HG03558 (cell line): ENCODE data around the gene RREB1.
"Not testable (repeated sequence)": the region's sequence is repeated elsewhere in the genome, so short reads cannot be mapped to it uniquely, and the experiment has no call there.

ENCODE experiments used
- ATAC-seq: cut with Tn5 transposase; IDR thresholded peaks from one replicate; pipeline ENCODE4 v1.9.1; 2021; ENCODE audit warnings: moderate number of reproducible peaks; ENCODE audit not compliant: unreplicated experiment; ENCODE audit errors: extremely low read depth

RREB1 gene

DNA sequence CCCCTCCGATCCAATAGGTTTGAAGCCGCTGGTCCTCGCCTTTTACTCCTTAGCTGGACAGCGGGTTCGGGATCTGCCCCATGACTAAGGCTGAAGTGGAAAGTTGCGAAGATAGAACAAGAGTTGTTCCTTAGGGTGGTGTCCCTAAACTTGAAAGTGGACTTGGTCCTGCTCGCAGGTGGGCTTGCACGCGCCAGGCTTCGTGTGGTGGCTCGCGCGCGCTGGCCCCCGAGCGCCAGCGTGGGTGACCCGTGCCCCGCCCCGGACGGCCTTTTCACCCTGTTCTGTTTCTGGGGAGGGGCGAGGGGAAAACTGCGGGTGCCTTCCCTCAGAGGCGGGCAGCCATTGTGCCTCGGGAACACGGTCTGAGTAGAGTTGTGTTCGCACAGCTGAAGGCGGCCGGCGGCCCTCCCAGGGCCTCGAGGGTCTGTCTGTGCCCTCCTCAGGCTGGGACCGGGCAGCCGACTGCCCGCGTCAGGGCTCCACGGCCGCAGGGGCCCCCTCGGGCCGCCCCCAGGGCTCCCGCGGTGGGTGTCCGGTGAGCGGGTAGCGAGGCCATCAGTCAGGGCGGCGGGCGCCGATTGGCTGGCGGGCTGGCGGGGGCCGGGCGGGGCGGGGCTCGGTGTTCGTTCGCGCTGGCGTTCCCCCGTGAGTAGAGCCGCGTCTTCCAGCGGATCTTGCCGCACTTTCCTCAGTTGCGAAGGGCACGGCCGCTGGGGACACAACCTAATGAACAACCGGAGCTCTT is 33.0 kb downstream of the RREB1 start:
- no peak for ATAC-seq

DNA sequence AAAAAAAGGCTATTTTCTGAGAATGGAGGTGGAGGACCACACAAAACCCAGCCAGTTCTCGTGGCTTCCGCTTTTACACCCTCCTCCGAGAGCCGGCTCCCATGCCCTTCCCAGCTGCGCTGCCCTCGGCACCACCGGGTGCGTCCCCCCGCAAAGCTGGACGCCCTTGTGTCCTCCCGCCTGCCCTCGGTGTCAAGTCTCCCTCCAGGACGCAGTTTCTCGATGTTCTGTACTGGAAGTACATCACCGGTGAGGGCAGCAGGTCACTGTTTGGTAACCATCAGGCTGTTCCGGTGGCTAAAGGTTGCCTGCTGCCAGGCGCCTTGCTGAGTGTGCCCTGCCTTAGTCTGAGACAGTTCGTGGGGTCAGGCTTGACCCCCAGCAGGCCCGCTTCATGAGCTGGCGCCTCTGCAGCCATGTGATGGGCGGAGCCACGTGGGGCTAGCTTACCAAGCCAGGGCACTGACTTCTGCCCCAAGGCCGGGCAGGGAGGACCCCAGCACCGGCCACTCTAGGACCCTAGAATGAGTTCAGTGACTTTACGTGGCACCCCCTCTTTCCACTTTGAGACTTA is 34.6 kb downstream of the RREB1 start:
- ATAC-seq = no peak

DNA sequence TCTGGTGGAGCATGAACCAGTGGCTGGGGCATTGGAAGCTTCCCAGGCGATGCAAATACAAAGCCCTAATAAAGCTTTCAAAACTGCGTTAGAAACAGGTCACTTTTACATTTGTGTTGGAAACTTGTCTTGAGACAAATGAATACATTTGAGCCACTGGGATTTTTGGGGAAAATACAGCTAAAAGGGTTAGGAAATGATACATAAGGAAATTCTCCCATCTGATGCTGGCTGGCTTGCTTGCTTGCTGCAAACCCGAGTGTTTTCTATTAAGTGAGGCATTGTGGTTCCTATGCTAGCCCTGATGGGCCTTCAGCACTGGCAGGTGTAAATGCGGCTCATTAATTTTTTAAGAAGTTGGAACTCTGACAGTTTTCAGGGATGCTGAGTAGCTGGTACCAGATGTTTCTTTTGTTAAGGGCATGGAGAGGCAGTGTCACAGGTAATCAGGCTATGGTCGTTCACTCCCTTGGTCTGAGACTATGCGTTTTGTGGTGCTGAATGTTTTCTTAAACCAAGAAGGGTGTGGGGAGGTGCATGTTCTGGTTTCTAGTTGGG is 35.2 kb downstream of the RREB1 start:
- ATAC-seq = no peak

DNA sequence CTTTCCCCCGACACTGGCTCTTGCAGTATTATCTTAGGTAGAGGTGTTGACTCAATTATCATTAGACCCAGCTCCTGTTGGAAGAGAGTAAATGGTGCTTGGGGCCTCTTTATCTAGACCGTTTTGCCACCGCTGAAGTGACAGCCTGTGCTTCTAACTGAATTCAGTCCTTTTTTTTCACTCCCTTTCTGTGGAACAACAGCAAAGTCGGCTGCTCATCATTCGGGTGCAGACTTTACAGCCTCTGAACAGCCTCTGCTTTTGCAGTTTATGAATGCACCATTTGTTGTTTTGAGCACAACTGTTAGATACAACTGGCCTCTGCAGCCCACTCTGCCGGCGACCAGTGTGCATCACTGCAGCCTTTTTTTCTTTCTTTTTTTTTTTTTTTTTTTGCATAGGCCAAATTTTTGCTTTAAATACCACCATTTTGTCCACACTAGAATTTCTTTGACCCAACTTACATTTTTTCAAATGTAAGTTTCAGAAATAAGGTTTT is 35.8 kb downstream of the RREB1 start:
- ATAC-seq = no peak

DNA sequence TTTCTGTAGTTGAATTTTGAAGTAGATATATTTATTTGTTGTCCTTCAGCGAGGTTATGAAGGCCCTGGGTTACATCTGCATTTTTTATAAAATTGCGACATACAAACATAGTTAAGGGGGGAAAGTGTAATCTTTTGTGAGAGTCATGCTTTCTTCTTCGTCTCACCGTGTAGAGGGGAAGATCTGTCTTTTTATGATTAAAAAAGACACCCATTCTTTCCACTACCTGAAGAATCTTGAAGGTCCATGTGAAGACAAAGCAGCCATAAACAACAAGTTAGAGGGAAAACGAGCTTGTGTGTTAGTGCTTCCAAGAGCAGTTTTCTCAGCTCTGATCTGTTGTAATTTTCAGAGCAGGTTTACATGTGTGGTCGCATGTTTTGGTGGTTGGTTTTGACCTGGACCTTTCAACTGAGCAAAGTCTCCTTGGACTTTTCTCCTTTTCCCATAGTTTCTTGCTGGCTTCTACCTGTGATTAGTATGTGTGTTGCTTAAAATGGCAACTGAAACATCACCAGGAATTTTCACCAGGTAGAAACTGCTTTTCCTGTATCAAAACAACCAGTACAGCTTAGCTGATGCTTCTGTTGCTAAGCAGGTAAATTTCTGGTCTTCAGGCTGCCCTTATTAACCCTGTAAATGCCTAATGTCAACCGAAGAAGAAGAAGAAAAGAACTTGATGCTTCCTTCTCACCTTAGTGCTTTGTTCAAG is 37.3 kb downstream of the RREB1 start:
- no peak for ATAC-seq

GRCh38 chr6:7145585-7145884 is 37.8 kb downstream of the RREB1 start:
- ATAC-seq = no peak

GRCh38 chr6:7145885-7146828 is 38.4 kb downstream of the RREB1 start:
- no peak for ATAC-seq

- no peak for ATAC-seq
Measured at GRCh38 chr6:7147051-7147671, 39.4 kb downstream of the RREB1 start.

- no peak for ATAC-seq
Measured at GRCh38 chr6:7148100-7148822, 40.5 kb downstream of the RREB1 start.

GRCh38 chr6:7150381-7151064 is 42.8 kb downstream of the RREB1 start:
- ATAC-seq = no peak

GRCh38 chr6:7151381-7151780 is 43.6 kb downstream of the RREB1 start:
- ATAC-seq = no peak

DNA sequence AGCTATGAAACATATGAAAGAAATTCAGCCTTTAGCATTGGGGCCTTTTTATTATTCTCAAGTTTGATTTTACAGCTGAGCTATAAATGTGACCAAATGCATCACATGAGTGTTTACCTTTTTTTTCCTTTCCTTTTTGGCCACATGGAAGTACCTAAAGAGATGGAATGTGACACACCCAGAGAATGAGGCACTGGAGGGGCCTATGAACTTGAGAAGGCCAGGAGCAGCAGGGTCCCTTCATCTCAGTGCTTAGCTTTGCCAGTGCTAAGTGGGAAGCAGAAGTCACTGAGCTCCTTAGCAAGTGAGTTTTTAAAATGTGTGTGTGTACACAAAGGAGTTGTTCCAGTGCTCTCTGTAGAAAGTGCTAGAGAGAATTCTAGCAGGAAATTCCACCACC is 44.7 kb downstream of the RREB1 start:
- no peak for ATAC-seq

- ATAC-seq = no peak
Measured at GRCh38 chr6:7153789-7154188, 46.0 kb downstream of the RREB1 start.

GRCh38 chr6:7154341-7155139 is 46.8 kb downstream of the RREB1 start:
- peak; percentile 50 for ATAC-seq

- no peak for ATAC-seq
Measured at GRCh38 chr6:7155871-7156579, 48.3 kb downstream of the RREB1 start.

- no peak for ATAC-seq
Measured at GRCh38 chr6:7156643-7157278, 49.0 kb downstream of the RREB1 start.

GRCh38 chr6:7157307-7157706 is 49.5 kb downstream of the RREB1 start:
- not testable (repeated sequence) for ATAC-seq
